ENCODE measurements around the gene KRT34. TPM values are rescaled to one million over a fixed set of nuclear protein-coding genes. Genes with fewer than 3 reads are reported as not detected.
"Not testable (repeated sequence)": the region's sequence is repeated elsewhere in the genome, so short reads cannot be mapped to it uniquely, and the experiment has no call there.

The KRT34 gene
- total RNA-seq, 1 donor = 0.10 TPM

GRCh38 chr17:41415411-41415810, 33.3 kb upstream of the KRT34 start:
- Histone ChIP-seq H3K27me3 (ENCODE audit: insufficient read depth, low read length) (no peaks in the 10 kb centered on the region), H3K9me3 (ENCODE audit: low read depth, low read length) (no peaks in the 10 kb centered on the region), H3K4me1 (ENCODE audit: insufficient read depth, low read length) (peaks cover 7% of the 10 kb centered on the region), H3K4me3 (ENCODE audit: low read length) (no peak overlapping the region)

- no peak overlapping the region for H3K4me3 ChIP-seq (ENCODE audit: low read length)
- H3K4me1 ChIP-seq (ENCODE audit: insufficient read depth, low read length) = peaks cover 7% of the 10 kb centered on the region
- H3K27me3 ChIP-seq (ENCODE audit: insufficient read depth, low read length) = no peaks in the 10 kb centered on the region
- H3K9me3 ChIP-seq (ENCODE audit: low read depth, low read length) = no peaks in the 10 kb centered on the region
These were observed 31.9 kb upstream of the KRT34 start for GRCh38 chr17:41413982-41414381.

- H3K4me3 ChIP-seq (ENCODE audit: low read length) = no peak overlapping the region
- no peaks in the 10 kb centered on the region for H3K9me3 ChIP-seq (ENCODE audit: low read depth, low read length)
- no peaks in the 10 kb centered on the region for H3K27me3 ChIP-seq (ENCODE audit: insufficient read depth, low read length)
- peaks cover 7% of the 10 kb centered on the region for H3K4me1 ChIP-seq (ENCODE audit: insufficient read depth, low read length)
These were observed 31.3 kb upstream of the KRT34 start for GRCh38 chr17:41413353-41413957.

GRCh38 chr17:41411072-41411840, 29.1 kb upstream of the KRT34 start:
- no peaks in the 10 kb centered on the region for H3K9me3 ChIP-seq (ENCODE audit: low read depth, low read length)
- no peak overlapping the region for H3K4me3 ChIP-seq (ENCODE audit: low read length)
- no peaks in the 10 kb centered on the region for H3K27me3 ChIP-seq (ENCODE audit: insufficient read depth, low read length)
- H3K4me1 ChIP-seq (ENCODE audit: insufficient read depth, low read length) = no peaks in the 10 kb centered on the region

GRCh38 chr17:41407226-41407625, 25.1 kb upstream of the KRT34 start:
- no peaks in the 10 kb centered on the region for H3K9me3 ChIP-seq (ENCODE audit: low read depth, low read length)
- H3K4me3 ChIP-seq (ENCODE audit: low read length) = no peak overlapping the region
- no peaks in the 10 kb centered on the region for H3K4me1 ChIP-seq (ENCODE audit: insufficient read depth, low read length)
- H3K27me3 ChIP-seq (ENCODE audit: insufficient read depth, low read length) = no peaks in the 10 kb centered on the region

GRCh38 chr17:41406205-41406604, 24.1 kb upstream of the KRT34 start:
- Histone ChIP-seq H3K4me1 (ENCODE audit: insufficient read depth, low read length) (no peaks in the 10 kb centered on the region), H3K27me3 (ENCODE audit: insufficient read depth, low read length) (no peaks in the 10 kb centered on the region), H3K9me3 (ENCODE audit: low read depth, low read length) (no peaks in the 10 kb centered on the region), H3K4me3 (ENCODE audit: low read length) (no peak overlapping the region)

GRCh38 chr17:41404024-41404671, 22.0 kb upstream of the KRT34 start:
- Histone ChIP-seq H3K27me3 (ENCODE audit: insufficient read depth, low read length) (no peaks in the 10 kb centered on the region), H3K9me3 (ENCODE audit: low read depth, low read length) (no peaks in the 10 kb centered on the region), H3K4me3 (ENCODE audit: low read length) (no peak overlapping the region), H3K4me1 (ENCODE audit: insufficient read depth, low read length) (no peaks in the 10 kb centered on the region)

GRCh38 chr17:41403404-41404023, 21.4 kb upstream of the KRT34 start:
- Histone ChIP-seq H3K9me3 (ENCODE audit: low read depth, low read length) (no peaks in the 10 kb centered on the region), H3K27me3 (ENCODE audit: insufficient read depth, low read length) (no peaks in the 10 kb centered on the region), H3K4me1 (ENCODE audit: insufficient read depth, low read length) (no peaks in the 10 kb centered on the region), H3K4me3 (ENCODE audit: low read length) (no peak overlapping the region)

GRCh38 chr17:41402161-41402560, 20.1 kb upstream of the KRT34 start:
- H3K4me1 ChIP-seq (ENCODE audit: insufficient read depth, low read length) = no peaks in the 10 kb centered on the region
- no peaks in the 10 kb centered on the region for H3K9me3 ChIP-seq (ENCODE audit: low read depth, low read length)
- H3K4me3 ChIP-seq (ENCODE audit: low read length) = no peak overlapping the region
- H3K27me3 ChIP-seq (ENCODE audit: insufficient read depth, low read length) = no peaks in the 10 kb centered on the region

GRCh38 chr17:41396996-41397660, 15.0 kb upstream of the KRT34 start, which contains the start of gene KRT31:
Gene KRT31, minus strand, starts transcription at chr17:41397608. Its CDS starts 69 bp downstream, at chr17:41397539.
- Histone ChIP-seq H3K27me3 (ENCODE audit: insufficient read depth, low read length) (no peaks in the 10 kb centered on the region), H3K4me1 (ENCODE audit: insufficient read depth, low read length) (no peaks in the 10 kb centered on the region), H3K4me3 (ENCODE audit: low read length) (no peak within 1 kb of the TSS), H3K9me3 (ENCODE audit: low read depth, low read length) (no peaks in the 10 kb centered on the region)

- Histone ChIP-seq H3K4me3 (ENCODE audit: low read length) (no peak overlapping the region), H3K4me1 (ENCODE audit: insufficient read depth, low read length) (no peaks in the 10 kb centered on the region), H3K9me3 (ENCODE audit: low read depth, low read length) (no peaks in the 10 kb centered on the region), H3K27me3 (ENCODE audit: insufficient read depth, low read length) (no peaks in the 10 kb centered on the region)
These were observed 14.2 kb upstream of the KRT34 start for GRCh38 chr17:41396340-41396739.

- Histone ChIP-seq H3K27me3 (ENCODE audit: insufficient read depth, low read length) (no peaks in the 10 kb centered on the region), H3K4me1 (ENCODE audit: insufficient read depth, low read length) (no peaks in the 10 kb centered on the region)
These were observed 13.5 kb upstream of the KRT34 start for GRCh38 chr17:41395611-41396010.

GRCh38 chr17:41395044-41395443, 12.9 kb upstream of the KRT34 start:
- H3K4me1 ChIP-seq (ENCODE audit: insufficient read depth, low read length); H3K9me3 ChIP-seq (ENCODE audit: low read depth, low read length); H3K27me3 ChIP-seq (ENCODE audit: insufficient read depth, low read length); H3K4me3 ChIP-seq (ENCODE audit: low read length): not testable (repeated sequence)

More at GRCh38 chr17:41395611-41396010, 13.5 kb upstream of the KRT34 start:
- Histone ChIP-seq H3K9me3 (ENCODE audit: low read depth, low read length) (no peaks in the 10 kb centered on the region), H3K4me3 (ENCODE audit: low read length) (no peak overlapping the region)

GRCh38 chr17:41394254-41394996, 12.3 kb upstream of the KRT34 start:
- Histone ChIP-seq H3K27me3 (ENCODE audit: insufficient read depth, low read length) (no peaks in the 10 kb centered on the region), H3K4me1 (ENCODE audit: insufficient read depth, low read length) (no peaks in the 10 kb centered on the region), H3K9me3 (ENCODE audit: low read depth, low read length) (no peaks in the 10 kb centered on the region), H3K4me3 (ENCODE audit: low read length) (no peak overlapping the region)

Data from mononuclear cell (primary cell).